Right lobe of liver (tissue), 6 donors: ENCODE data around the gene CCDC51. TPM values are rescaled to one million over a fixed set of nuclear protein-coding genes. Genes with fewer than 3 reads are reported as not detected.
"Not testable (repeated sequence)": the region's sequence is repeated elsewhere in the genome, so short reads cannot be mapped to it uniquely, and the experiment has no call there.

Experiments
- ATAC-seq, 4 donors: fragments of 200-7000 bp; cut with Tn5 transposase; one replicate each; pipeline ENCODE4 v1.9.1; 2020; ENCODE audit warnings: mild to moderate bottlenecking in 4 of 4, moderate library complexity in 4 of 4
- DNase-seq, 3 donors: peaks; one replicate each; pipeline ENCODE4 v3.0.0-alpha.2; 2020
- H3K27ac ChIP-seq, 3 donors: fragments of 200-600 bp; one replicate each; pipeline ENCODE4 v1.8.0; 2022
- H3K27me3 ChIP-seq, 2 donors: fragments of 200-600 bp; one replicate each; pipeline ENCODE4 v1.8.0; 2022
- H3K36me3 ChIP-seq, 4 donors: fragments of 200-600 bp; sonication (generic) in 1 of 4; one replicate each; pipeline versions ENCODE4 v1.5.1 to v1.8.0; 2017 to 2022; ENCODE audit warnings: control low read depth in 1 of 4
- H3K4me1 ChIP-seq, 4 donors: fragments of 200-600 bp; sonication (generic) in 1 of 4; one replicate each; pipeline versions ENCODE4 v1.5.1 to v1.8.0; 2017 to 2022; ENCODE audit warnings: control low read depth in 1 of 4
- H3K4me3 ChIP-seq, 3 donors: fragments of 200-600 bp; one replicate each; pipeline ENCODE4 v1.8.0; 2022
- H3K9me3 ChIP-seq, 4 donors: fragments of 200-600 bp; sonication (generic) in 1 of 4; one replicate each; pipeline versions ENCODE4 v1.5.1 to v1.8.0; 2017 to 2022; ENCODE audit warnings: control low read depth in 1 of 4
- POLR2A ChIP-seq: fragments of 450-650 bp; IDR thresholded peaks from one replicate; pipeline ENCODE4 v1.6.1; 2017; ENCODE audit warnings: antibody characterized with exemption, mild to moderate bottlenecking
- WGBS: methylation state at CpG from one replicate; pipeline ENCODE4 v1.1.6; 2018; ENCODE audit warnings: low coverage, low lambda C conversion rate; ENCODE audit not compliant: insufficient coverage; ENCODE audit errors: missing lambda C conversion rate; 5-methylcytosine and 5-hydroxymethylcytosine counted together
- intact Hi-C, 2 donors: fragments of 100-400 bp; cut with DNase I; formaldehyde crosslinking; loops; one replicate each; pipeline versions ENCODE4 v1.11.2 to v1.14.1; 2022
- long read RNA-seq: library from polyadenylated mRNA; unstranded; transcript quantifications from one replicate; pipeline ENCODE4 v2.0.0, GENCODE V29; 2019
- total RNA-seq, 6 experiments: library from RNA; depleted of rRNA in 2 of 6; stranded (reverse); fragments of >200 nt in 2 of 6; fragmentation: NEBNext Ultra II Directional in 3 of 6; extraction: Animal tissue kit (Norgen Biotek cat#: 25700) in 3 of 6; gene quantifications; one replicate each; pipeline versions ENCODE4 v1.1.0 to v1.2.4, GENCODE V29; 2016 to 2023
- TF ChIP-seq, protein P1 (sequence below), 4 donors: fragments of 200-600 bp in 3 of 4; fragments of 450-650 bp in 1 of 4; IDR thresholded peaks; one replicate each; pipeline versions ENCODE4 v1.5.1 to v1.8.0; 2016 to 2022; ENCODE audit warnings: antibody characterized with exemption in 4 of 4, mild to moderate bottlenecking in 2 of 4
- donor health status: DM: no; HTN: yes; CAD: no.
- donor health status: DM: no; HTN: no; CAD: no.
- donor health status: DM: no; HTN: no; CAD: no.
- donor health status: DM: no; HTN: yes; CAD: no.
- donor health status: DM: no; HTN: yes; CAD: no.

Gene CCDC51, protein sequence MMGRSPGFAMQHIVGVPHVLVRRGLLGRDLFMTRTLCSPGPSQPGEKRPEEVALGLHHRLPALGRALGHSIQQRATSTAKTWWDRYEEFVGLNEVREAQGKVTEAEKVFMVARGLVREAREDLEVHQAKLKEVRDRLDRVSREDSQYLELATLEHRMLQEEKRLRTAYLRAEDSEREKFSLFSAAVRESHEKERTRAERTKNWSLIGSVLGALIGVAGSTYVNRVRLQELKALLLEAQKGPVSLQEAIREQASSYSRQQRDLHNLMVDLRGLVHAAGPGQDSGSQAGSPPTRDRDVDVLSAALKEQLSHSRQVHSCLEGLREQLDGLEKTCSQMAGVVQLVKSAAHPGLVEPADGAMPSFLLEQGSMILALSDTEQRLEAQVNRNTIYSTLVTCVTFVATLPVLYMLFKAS
- 10 to 100 TPM in 2 of 6 experiments, 1 to 10 TPM in 4; 5.9 to 16.0 (median 8.1) TPM for total RNA-seq
- long read RNA-seq, partial matches to known transcripts: 1 of 6 reads
- long read RNA-seq, other reads (novel, unspliced or antisense): 1 of 6 reads

DNA sequence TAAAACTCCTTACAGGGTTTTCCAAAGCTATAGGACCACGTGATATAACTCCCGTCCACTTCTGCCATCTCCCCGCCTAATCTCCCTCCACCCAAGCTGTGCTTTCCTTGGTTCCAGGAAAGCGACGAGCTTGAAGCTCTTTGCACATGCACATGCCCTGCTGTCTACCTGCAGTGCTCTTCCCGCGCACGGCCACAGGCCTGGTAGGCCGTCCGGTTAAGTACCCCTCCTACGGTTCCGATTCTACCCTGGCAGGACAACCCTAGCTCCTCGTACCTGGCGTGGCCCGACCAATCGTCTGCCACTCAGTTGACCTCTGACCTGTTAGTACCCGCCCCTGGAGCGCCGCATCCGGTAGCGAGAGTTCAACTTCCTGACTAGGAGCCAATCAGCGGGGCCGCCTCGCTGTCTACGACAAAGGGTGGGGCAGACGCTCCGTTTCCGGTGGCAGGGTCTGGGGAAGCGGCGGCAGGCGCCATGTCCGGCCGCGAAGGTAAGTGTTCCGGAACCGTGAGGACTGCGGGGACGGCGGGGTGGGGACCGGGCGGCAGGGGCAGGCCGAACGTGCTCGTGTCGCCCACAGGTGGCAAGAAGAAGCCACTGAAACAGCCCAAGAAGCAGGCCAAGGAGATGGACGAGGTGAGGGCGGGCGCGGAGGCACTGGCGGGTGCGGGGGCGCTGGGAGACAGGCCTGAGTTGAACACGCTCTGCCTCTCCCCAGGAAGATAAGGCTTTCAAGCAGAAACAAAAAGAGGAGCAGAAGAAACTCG lies at the start of gene CCDC51, which contains the start of gene TMA7:
CCDC51 (minus strand) TSS at position 300 of the 770 bp plus-strand sequence. CDS start 4,991 bp downstream, outside the sequence.
TMA7 (plus strand) TSS at position 438 of the 770 bp plus-strand sequence; CDS start at position 478, 40 bp downstream.
- Histone ChIP-seq H3K36me3 (peaks cover 0 to 26% (median under 1%) of the 10 kb centered on the region in 4 donors), H3K27me3 (no peaks in the 10 kb centered on the region), H3K9me3 (no peaks in the 10 kb centered on the region), H3K27ac (peak within 1 kb of the TSS; percentile 78 to 83 (median 78)), H3K4me3 (peak within 1 kb of the TSS; percentile 72 to 86 (median 75)), H3K4me1 (peaks cover 0 to 18% (median 4%) of the 10 kb centered on the region in 4 donors)
- WGBS: under 1% methylated on average over 40 of the region's 54 CpGs
- peak; percentile 99 for DNase-seq
- ATAC-seq: peak; percentile 95 to 97 (median 96)
- intact Hi-C loops: loop anchor here (5.0 kb wide), 2 partner anchors 43 to 168 kb away; no protein-coding TSS in a partner anchor
- peak; percentile 90 for TF ChIP-seq POLR2A
- TF ChIP-seq, protein P1, sequence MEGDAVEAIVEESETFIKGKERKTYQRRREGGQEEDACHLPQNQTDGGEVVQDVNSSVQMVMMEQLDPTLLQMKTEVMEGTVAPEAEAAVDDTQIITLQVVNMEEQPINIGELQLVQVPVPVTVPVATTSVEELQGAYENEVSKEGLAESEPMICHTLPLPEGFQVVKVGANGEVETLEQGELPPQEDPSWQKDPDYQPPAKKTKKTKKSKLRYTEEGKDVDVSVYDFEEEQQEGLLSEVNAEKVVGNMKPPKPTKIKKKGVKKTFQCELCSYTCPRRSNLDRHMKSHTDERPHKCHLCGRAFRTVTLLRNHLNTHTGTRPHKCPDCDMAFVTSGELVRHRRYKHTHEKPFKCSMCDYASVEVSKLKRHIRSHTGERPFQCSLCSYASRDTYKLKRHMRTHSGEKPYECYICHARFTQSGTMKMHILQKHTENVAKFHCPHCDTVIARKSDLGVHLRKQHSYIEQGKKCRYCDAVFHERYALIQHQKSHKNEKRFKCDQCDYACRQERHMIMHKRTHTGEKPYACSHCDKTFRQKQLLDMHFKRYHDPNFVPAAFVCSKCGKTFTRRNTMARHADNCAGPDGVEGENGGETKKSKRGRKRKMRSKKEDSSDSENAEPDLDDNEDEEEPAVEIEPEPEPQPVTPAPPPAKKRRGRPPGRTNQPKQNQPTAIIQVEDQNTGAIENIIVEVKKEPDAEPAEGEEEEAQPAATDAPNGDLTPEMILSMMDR (IDR thresholded peaks at IDR 0.05): no peak

DNA sequence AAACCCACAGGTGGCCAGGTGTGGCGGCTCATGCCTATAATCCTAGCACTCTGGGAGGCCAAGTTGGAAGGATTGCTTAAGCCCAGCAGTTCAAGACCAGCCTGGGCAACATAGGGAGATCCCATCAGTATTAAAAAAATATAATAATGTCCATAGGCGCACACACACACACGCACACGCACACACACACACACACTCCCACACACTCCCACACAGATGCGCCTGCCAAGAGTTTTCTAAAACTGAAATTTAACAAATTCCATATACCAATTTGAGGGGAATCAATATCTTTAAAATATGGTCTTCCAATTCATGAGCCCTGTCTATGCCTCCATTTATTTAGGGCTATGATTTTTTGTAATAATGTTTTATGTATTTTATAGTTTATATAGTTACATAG lies 47.0 kb upstream of the CCDC51 start:
- DNase-seq (no peak), ATAC-seq (no peak)
- TF ChIP-seq POLR2A: no peak
- TF ChIP-seq, protein P1 (IDR thresholded peaks at IDR 0.05): no peak
- intact Hi-C loops: no loop called here
- H3K27ac ChIP-seq: no peak overlapping the region
- no peaks in the 10 kb centered on the region for H3K36me3 ChIP-seq
- H3K4me1 ChIP-seq: no peaks in the 10 kb centered on the region
- 71% methylated on average over 1 of the region's 5 CpGs for WGBS
- no peak overlapping the region for H3K4me3 ChIP-seq
- no peaks in the 10 kb centered on the region for H3K9me3 ChIP-seq
- H3K27me3 ChIP-seq: no peaks in the 10 kb centered on the region

DNA sequence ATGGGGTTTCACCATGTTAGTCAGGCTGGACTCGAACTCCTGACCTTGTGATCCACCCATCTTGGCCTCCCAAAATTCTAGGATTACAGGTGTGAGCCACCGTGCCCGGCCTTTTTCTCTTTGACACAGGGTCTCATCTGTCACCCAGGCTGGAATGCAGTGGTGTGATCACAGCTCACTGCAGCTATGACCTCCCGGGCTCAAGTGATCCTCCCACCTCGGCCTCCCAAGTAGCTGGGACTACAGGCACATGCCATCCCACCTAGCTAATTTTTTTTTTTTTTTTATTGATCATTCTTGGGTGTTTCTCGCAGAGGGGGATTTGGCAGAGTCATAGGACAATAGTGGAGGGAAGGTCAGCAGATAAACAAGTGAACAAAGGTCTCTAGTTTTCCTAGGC lies 42.9 kb upstream of the CCDC51 start:
- intact Hi-C loops, H3K27ac ChIP-seq, H3K9me3 ChIP-seq, H3K36me3 ChIP-seq, ATAC-seq, H3K27me3 ChIP-seq, DNase-seq, H3K4me1 ChIP-seq, H3K4me3 ChIP-seq: not testable (repeated sequence)
- WGBS: 84% methylated on average over 5 of the region's 6 CpGs

DNA sequence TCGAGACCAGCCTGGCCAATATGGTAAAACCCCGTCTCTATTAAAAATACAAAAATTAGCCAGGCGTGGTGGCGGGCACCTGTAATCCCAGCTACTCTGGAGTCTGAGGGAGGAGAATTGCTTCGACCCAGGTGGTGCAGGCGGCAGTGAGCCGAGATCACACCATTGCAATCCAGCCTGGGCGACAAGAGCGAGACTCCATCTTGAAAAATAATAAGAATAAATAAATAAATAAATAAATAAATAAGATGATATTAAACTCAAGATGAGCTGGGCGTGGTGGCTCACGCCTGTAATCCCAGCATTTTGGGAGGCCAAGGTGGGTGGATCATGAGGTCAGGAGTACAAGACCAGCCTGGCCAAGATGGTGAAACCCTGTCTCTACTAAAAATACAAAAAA lies 41.0 kb upstream of the CCDC51 start:
- H3K4me3 ChIP-seq, H3K27me3 ChIP-seq, intact Hi-C loops, ATAC-seq, H3K27ac ChIP-seq, H3K9me3 ChIP-seq, H3K4me1 ChIP-seq, H3K36me3 ChIP-seq, DNase-seq: not testable (repeated sequence)
- 95% methylated on average over 9 of the region's 11 CpGs for WGBS

DNA sequence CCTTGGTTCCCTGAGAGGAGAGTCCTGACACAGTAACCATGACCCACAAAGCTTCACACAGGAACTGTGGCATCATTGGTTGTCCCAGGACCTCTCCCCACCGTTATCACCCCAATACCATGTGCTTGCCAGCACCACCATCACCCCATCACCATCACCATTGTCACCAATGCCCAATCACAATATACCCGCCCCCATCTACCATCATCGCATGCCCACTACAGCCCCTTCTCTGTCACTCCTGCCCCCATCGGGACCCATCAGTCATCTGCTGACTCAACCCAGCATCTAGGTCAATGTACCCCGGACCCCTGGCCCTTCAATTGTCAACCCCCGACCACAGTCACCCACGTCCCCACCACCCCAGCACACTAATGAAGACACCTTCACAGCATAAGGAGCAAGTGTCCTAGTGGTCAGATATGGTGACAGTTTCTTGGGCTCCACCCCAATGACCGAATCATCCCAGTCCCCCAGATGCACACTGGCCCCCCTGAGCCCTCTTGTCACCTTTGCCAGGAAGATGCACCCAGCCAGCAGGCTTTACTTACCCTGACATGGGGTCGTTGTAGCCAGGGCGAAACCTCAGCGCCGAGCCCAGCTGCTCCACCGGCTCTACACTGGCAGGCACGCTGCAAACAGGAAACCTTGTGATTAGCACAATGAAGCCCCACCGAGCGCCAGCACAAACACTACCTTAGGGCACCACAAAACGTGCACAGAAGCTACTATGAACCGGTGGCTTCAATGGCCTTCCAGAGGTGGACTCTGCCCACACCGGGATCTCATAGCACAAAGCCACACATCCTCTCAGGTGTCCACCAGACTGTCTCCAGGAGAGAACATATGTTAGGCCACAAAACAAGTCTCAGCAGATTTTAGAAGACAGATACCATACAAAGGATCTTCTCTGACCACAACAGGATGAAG lies 39.0 kb upstream of the CCDC51 start:
- H3K4me3 ChIP-seq: no peak overlapping the region
- peak; percentile 23 to 58 (median 45) for ATAC-seq

More for the DNA sequence above, 39.0 kb upstream of the CCDC51 start:
- TF ChIP-seq POLR2A: no peak
- TF ChIP-seq, protein P1 (IDR thresholded peaks at IDR 0.05): no peak
- 80% methylated on average over 10 of the region's 19 CpGs for WGBS
- Histone ChIP-seq H3K9me3 (no peaks in the 10 kb centered on the region), H3K27ac (no peak overlapping the region), H3K36me3 (no peaks in the 10 kb centered on the region), H3K4me1 (peaks cover 0 to under 1% (median 0%) of the 10 kb centered on the region in 4 donors), H3K27me3 (no peaks in the 10 kb centered on the region)
- intact Hi-C loops: no loop called here
- DNase-seq: no peak
